GM18505 (cell line): ENCODE data around the gene PIK3AP1.
A peak's percentile ranks its signal among the peaks of the same experiment; 100 is the strongest.
"Not testable (repeated sequence)": the region's sequence is repeated elsewhere in the genome, so short reads cannot be mapped to it uniquely, and the experiment has no call there.

ENCODE experiments used
- ATAC-seq: cut with Tn5 transposase; IDR thresholded peaks from one replicate; pipeline ENCODE4 v1.9.1; 2021; ENCODE audit not compliant: unreplicated experiment
- POLR2A ChIP-seq: IDR thresholded peaks from 4 replicates; pipeline ENCODE4 v1.6.1; 2011; ENCODE audit warnings: borderline replicate concordance; ENCODE audit not compliant: insufficient read depth, insufficient read length; ENCODE audit errors: extremely low read depth

PIK3AP1 gene

DNA sequence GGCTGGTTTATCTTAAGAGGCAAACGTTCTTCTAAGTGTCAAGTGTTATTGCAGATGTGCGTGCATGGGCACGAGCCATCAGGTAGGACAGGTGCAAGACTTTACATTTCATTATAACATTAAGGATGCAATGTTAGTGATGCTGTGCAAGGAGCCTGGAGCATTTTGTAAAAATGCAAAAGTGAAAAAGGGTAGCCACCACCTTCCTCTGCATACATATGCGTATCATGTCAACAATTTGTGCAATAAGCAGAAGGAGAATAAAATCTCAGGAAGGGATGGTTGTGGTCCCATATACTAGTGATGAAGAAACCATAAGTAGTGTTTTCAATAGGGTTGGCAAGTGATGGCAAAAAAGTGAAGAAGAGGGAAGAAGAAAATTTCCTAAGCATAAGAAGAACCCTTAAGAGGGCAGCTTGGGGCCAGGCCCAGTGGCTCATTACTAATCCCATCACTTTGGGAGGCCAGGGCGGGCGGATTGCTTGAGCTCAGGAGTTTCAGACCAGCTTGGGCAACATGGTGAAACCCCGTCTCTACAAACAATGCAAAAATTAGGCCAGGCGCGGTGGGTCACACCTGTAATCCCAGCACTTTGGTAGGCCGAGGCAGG lies 7.5 kb downstream of the PIK3AP1 start:
- no peak for ATAC-seq
- TF ChIP-seq POLR2A, result no peak

DNA sequence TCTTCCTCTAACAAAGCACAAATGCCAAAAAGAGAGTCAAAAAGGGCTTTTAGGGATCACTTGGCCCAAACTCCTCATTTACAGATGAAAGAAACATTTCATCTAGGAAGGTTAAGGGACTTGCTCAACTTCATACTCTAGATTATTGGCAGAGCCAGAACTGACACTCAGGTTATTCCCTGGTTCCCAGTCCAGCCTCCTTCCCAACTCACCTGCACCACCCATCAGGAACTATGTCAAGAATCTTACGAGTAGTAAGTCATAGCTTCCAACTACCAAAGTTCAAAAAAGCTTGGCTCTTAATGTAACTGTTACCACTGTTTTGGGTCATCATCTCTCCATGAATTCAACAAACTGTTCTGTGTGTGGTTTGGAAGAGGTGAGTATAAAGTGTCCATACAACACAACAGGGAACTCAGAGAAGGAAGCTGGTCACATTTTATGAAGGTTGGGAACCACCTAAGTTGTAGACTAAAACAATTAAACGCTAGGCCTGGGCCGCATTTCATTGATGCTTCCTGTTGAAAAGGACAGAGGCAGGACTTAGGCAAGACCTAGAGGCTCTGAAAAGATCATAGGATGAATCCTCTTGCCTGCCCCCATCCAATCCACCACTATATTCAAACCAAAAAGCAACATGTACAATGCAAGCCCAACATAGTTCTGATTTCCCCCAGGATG lies 9.1 kb downstream of the PIK3AP1 start:
- ATAC-seq, result no peak
- TF ChIP-seq POLR2A, result no peak

GRCh38 chr10:96709525-96709924 lies 10.8 kb downstream of the PIK3AP1 start:
- no peak for ATAC-seq
- TF ChIP-seq POLR2A, result no peak

- ATAC-seq, result no peak
- no peak for TF ChIP-seq POLR2A
Measured at GRCh38 chr10:96708996-96709395, 11.3 kb downstream of the PIK3AP1 start.

DNA sequence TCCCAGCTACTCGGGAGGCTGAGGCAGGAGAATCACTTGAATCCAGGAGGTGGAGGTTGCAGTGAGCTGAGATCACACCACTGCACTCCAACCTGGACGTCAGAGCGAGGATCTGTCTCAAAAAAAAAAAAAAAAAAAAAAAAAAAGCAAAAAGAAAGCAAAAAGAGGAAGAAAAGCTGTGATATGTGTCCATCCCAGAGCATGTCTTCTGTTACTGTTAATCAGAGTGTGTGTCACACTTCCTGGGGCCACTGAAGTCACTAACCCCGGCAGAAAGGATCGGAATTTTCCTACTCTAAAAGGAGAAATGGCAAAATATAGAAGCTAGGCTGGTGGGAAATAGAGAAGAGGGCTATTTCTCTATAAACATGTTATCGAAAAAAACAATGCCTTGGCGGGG lies 11.9 kb downstream of the PIK3AP1 start:
- ATAC-seq, result no peak
- TF ChIP-seq POLR2A, result no peak

DNA sequence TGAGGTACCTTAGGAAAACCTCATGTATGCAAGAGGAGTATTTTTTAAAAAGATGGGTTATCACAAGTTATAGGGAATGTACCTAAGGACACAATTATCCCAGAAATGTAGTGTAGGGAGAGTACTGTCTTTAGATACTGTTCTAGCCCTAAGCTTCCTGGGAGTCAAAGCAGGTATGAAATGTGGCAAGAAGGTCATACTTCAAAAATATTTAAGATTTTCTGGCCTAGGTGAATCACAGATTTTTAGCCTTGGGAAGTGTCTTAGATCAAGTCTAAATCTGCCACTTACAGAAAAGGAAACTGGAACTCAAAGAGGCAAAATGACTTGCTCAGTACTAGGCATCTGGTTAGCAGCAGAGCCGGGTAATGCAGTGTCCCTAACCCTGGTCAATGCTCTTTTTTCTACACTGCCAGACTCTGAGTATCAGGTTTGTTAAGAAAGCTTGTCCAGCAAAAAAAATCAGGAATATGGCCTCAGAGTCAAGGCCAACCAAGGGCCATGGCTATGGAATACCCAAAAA lies 13.9 kb downstream of the PIK3AP1 start:
- ATAC-seq, result no peak
- no peak for TF ChIP-seq POLR2A

DNA sequence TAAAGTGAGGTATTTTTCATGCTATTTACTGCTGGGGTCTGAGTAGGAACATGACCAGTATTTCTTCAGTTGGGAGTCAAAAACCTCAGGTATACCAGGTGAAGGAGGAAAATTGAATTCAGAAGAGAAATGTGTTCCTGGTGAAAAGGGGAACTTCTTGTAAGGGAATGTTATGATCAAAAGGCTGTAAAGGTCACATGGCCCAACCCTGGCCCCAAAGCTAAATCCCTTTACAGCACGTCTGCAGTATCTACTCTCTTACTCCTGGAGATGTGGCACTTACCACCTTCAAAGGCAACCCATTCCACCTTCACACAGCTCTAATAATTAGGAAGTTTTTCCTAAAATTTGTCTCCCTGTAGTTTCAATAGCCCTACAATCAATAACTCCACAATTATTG lies 15.2 kb downstream of the PIK3AP1 start:
- no peak for TF ChIP-seq POLR2A
- no peak for ATAC-seq

- TF ChIP-seq POLR2A, result no peak
- ATAC-seq, result no peak
Measured at GRCh38 chr10:96704563-96704962, 15.8 kb downstream of the PIK3AP1 start.

- no peak for ATAC-seq
- TF ChIP-seq POLR2A, result no peak
Measured at GRCh38 chr10:96703358-96703757, 17.0 kb downstream of the PIK3AP1 start.

DNA sequence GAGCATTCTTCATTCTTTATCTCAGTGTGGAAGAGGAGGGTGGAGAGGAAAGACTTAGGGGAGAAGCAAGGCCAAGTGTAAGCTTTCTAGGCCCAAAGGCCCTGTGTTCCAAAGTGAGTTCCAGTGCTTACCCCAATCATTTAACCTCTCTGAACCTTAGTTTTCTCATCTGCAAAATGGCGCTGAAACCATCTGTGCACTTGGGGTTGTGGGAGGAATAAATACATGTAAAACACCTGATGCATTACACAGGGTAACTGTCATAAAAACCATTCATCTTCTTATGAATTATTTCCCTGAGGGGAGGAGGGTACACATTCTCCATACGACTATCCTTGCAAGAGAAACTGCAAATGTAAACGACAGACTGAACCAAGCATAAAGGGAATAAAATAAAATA lies 19.0 kb downstream of the PIK3AP1 start:
- ATAC-seq, result no peak
- no peak for TF ChIP-seq POLR2A

GRCh38 chr10:96700374-96701099 lies 19.8 kb downstream of the PIK3AP1 start:
- TF ChIP-seq POLR2A, result peak; percentile 82
- peak; percentile 69 for ATAC-seq

GRCh38 chr10:96699613-96700012 lies 20.7 kb downstream of the PIK3AP1 start:
- ATAC-seq, result no peak
- TF ChIP-seq POLR2A, result no peak

DNA sequence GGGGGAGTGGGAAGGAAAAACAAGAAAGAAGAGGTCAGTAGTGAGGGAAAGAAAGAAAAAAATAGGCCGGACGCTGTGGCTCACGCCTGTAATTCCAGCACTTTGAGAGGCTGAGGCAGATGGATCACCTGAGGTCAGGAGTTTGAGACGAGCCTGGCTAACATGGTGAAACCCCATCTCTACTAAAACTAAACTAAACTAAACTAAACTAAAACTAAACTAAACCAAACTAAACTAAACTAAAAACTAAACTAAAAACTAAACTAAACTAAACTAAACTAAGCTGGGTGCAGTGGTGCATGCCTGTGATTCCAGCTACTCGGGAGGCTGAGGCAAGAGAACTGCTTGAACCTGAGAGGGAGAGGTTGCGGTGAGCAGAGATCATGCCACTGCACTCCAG lies 22.0 kb downstream of the PIK3AP1 start:
- ATAC-seq, result not testable (repeated sequence)

DNA sequence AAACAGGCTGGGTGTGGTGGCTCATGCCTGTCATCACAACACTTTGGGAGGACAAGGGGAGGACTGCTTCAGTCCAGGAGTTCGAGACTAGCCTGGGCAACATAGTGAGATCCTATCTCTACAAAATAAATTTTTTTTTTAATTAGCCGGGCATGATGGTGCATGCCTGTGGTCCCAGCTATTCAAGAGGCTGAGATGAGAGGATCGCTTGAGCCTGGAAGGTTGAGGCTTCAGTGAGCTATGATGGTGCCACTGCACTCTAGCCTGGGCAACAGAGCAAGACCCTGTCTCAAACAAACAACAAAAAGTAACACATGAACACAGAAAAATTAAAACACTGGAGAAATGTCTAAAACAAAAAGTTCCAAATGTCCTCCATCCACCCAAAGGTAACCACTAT lies 22.9 kb downstream of the PIK3AP1 start:
- TF ChIP-seq POLR2A, result no peak
- ATAC-seq, result no peak
